GM12801 (cell line): ENCODE results near the gene TBC1D5.

ENCODE experiments used
- CTCF ChIP-seq: IDR thresholded peaks from one replicate; pipeline ENCODE4 v1.5.1; 2011; ENCODE audit warnings: control low read depth; ENCODE audit not compliant: insufficient read length; ENCODE audit errors: extremely low read depth

Gene TBC1D5

GRCh38 chr3:17607905-17608304 lies 134.5 kb downstream of the TBC1D5 start:
- TF ChIP-seq CTCF: no peak

GRCh38 chr3:17605934-17606333 lies 136.5 kb downstream of the TBC1D5 start:
- TF ChIP-seq CTCF: no peak

GRCh38 chr3:17605032-17605431 lies 137.4 kb downstream of the TBC1D5 start:
- TF ChIP-seq CTCF: no peak

- no peak for TF ChIP-seq CTCF
These were observed 140.3 kb downstream of the TBC1D5 start for GRCh38 chr3:17602126-17602525.

GRCh38 chr3:17592956-17593355 lies 149.5 kb downstream of the TBC1D5 start:
- no peak for TF ChIP-seq CTCF

- no peak for TF ChIP-seq CTCF
These were observed 152.0 kb downstream of the TBC1D5 start for GRCh38 chr3:17590465-17590864.

- TF ChIP-seq CTCF: no peak
These were observed 152.5 kb downstream of the TBC1D5 start for GRCh38 chr3:17589888-17590287.

GRCh38 chr3:17588422-17588821 lies 154.0 kb downstream of the TBC1D5 start:
- no peak for TF ChIP-seq CTCF
